HK-2 (cell line): ENCODE results near the gene AEN.

Experiments
- DNase-seq: peaks from one replicate; pipeline ENCODE4 v3.0.0-alpha.2; 2018; ENCODE audit not compliant: unreplicated experiment

The AEN gene

GRCh38 chr15:88613074-88613944 lies 7.8 kb upstream of the AEN start:
- no peak for DNase-seq

GRCh38 chr15:88615303-88616107 lies 5.6 kb upstream of the AEN start:
- DNase-seq, result no peak

- DNase-seq, result no peak
Measured at GRCh38 chr15:88616240-88616639, 4.9 kb upstream of the AEN start.

GRCh38 chr15:88617031-88617722 lies 4.0 kb upstream of the AEN start:
- DNase-seq, result no peak

- no peak for DNase-seq
Measured at GRCh38 chr15:88617790-88618189, 3.4 kb upstream of the AEN start.

- DNase-seq, result no peak
Measured at GRCh38 chr15:88618686-88619085, 2.5 kb upstream of the AEN start.

GRCh38 chr15:88619796-88620195 lies 1.3 kb upstream of the AEN start:
- DNase-seq, result no peak

GRCh38 chr15:88621789-88622604 lies 857 bp downstream of the AEN start:
- no peak for DNase-seq

- no peak for DNase-seq
Measured at GRCh38 chr15:88622605-88622975, 1.4 kb downstream of the AEN start.

- peak; percentile 58 for DNase-seq
Measured at GRCh38 chr15:88623061-88623460, 1.9 kb downstream of the AEN start.

GRCh38 chr15:88623632-88624031 lies 2.5 kb downstream of the AEN start:
- DNase-seq, result no peak

- no peak for DNase-seq
Measured at GRCh38 chr15:88624156-88624970, 3.2 kb downstream of the AEN start.

- DNase-seq, result no peak
Measured at GRCh38 chr15:88624971-88625490, 3.9 kb downstream of the AEN start.

GRCh38 chr15:88625943-88626741 lies 5.0 kb downstream of the AEN start:
- no peak for DNase-seq

GRCh38 chr15:88627463-88627862 lies 6.3 kb downstream of the AEN start:
- no peak for DNase-seq

GRCh38 chr15:88628018-88628654 lies 7.0 kb downstream of the AEN start:
- DNase-seq, result no peak

GRCh38 chr15:88629071-88629470 lies 7.9 kb downstream of the AEN start:
- DNase-seq, result no peak

GRCh38 chr15:88630141-88630721 lies 9.1 kb downstream of the AEN start:
- DNase-seq, result no peak
